ENCODE data around the gene FOXO3.
A peak's percentile ranks its signal among the peaks of the same experiment; 100 is the strongest.
"Not testable (repeated sequence)": the region's sequence is repeated elsewhere in the genome, so short reads cannot be mapped to it uniquely, and the experiment has no call there.

Gene FOXO3

GRCh38 chr6:108526739-108527174 lies 34.0 kb upstream of the FOXO3 start:
- no peak for DNase-seq (ENCODE audit: extremely low read depth, insufficient read length)
- Histone ChIP-seq H3K36me3 (ENCODE audit: control insufficient read depth, insufficient read depth, low read length) (no peaks in the 10 kb centered on the region), H3K27me3 (replicated peaks; ENCODE audit: control insufficient read depth, insufficient read depth, low read length) (no peaks in the 10 kb centered on the region), H3K4me3 (replicated peaks; ENCODE audit: low read depth, low read length) (no peak overlapping the region)
- peak; percentile 78 for TF ChIP-seq CTCF (IDR thresholded peaks at IDR 0.05; ENCODE audit: insufficient read depth, low read length, poor library complexity, severe bottlenecking)

GRCh38 chr6:108528878-108529277 lies 31.8 kb upstream of the FOXO3 start:
- DNase-seq (ENCODE audit: extremely low read depth, insufficient read length): no peak
- no peak for TF ChIP-seq CTCF (IDR thresholded peaks at IDR 0.05; ENCODE audit: insufficient read depth, low read length, poor library complexity, severe bottlenecking)
- Histone ChIP-seq H3K4me3 (replicated peaks; ENCODE audit: low read depth, low read length) (no peak overlapping the region), H3K36me3 (ENCODE audit: control insufficient read depth, insufficient read depth, low read length) (no peaks in the 10 kb centered on the region), H3K27me3 (replicated peaks; ENCODE audit: control insufficient read depth, insufficient read depth, low read length) (no peaks in the 10 kb centered on the region)

GRCh38 chr6:108531332-108531731 lies 29.4 kb upstream of the FOXO3 start:
- no peak for TF ChIP-seq CTCF (IDR thresholded peaks at IDR 0.05; ENCODE audit: insufficient read depth, low read length, poor library complexity, severe bottlenecking)

GRCh38 chr6:108535114-108535742 lies 25.5 kb upstream of the FOXO3 start:
- no peak for TF ChIP-seq CTCF (IDR thresholded peaks at IDR 0.05; ENCODE audit: insufficient read depth, low read length, poor library complexity, severe bottlenecking)
- no peaks in the 10 kb centered on the region; the same call in none of the 2 replicates for H3K27me3 ChIP-seq (replicated peaks; ENCODE audit: control insufficient read depth, insufficient read depth, low read length)
- no peak for DNase-seq (ENCODE audit: extremely low read depth, insufficient read length)
- H3K36me3 ChIP-seq (ENCODE audit: control insufficient read depth, insufficient read depth, low read length): no peaks in the 10 kb centered on the region
- H3K4me3 ChIP-seq (replicated peaks; ENCODE audit: low read depth, low read length): no peak overlapping the region

More at GRCh38 chr6:108531332-108531731, 29.4 kb upstream of the FOXO3 start:
- Histone ChIP-seq H3K36me3 (ENCODE audit: control insufficient read depth, insufficient read depth, low read length) (no peaks in the 10 kb centered on the region), H3K27me3 (replicated peaks; ENCODE audit: control insufficient read depth, insufficient read depth, low read length) (no peaks in the 10 kb centered on the region), H3K4me3 (replicated peaks; ENCODE audit: low read depth, low read length) (no peak overlapping the region)
- no peak for DNase-seq (ENCODE audit: extremely low read depth, insufficient read length)

GRCh38 chr6:108535920-108536535 lies 24.7 kb upstream of the FOXO3 start:
- H3K36me3 ChIP-seq (ENCODE audit: control insufficient read depth, insufficient read depth, low read length); H3K4me3 ChIP-seq (replicated peaks; ENCODE audit: low read depth, low read length); H3K27me3 ChIP-seq (replicated peaks; ENCODE audit: control insufficient read depth, insufficient read depth, low read length); DNase-seq (ENCODE audit: extremely low read depth, insufficient read length): not testable (repeated sequence)

- peak; percentile 80 for TF ChIP-seq CTCF (IDR thresholded peaks at IDR 0.05; ENCODE audit: insufficient read depth, low read length, poor library complexity, severe bottlenecking)
- peak; percentile 43 for DNase-seq (ENCODE audit: extremely low read depth, insufficient read length)
- H3K4me3 ChIP-seq (replicated peaks; ENCODE audit: low read depth, low read length): no peak overlapping the region
- H3K27me3 ChIP-seq (replicated peaks; ENCODE audit: control insufficient read depth, insufficient read depth, low read length): peaks cover 3% of the 10 kb centered on the region
- H3K36me3 ChIP-seq (ENCODE audit: control insufficient read depth, insufficient read depth, low read length): no peaks in the 10 kb centered on the region
Observed at GRCh38 chr6:108541843-108542759, 18.6 kb upstream of the FOXO3 start.
